GM18907 (cell line): ENCODE data around the gene IL6.

Experiments used
- ATAC-seq: cut with Tn5 transposase; IDR thresholded peaks from one replicate; pipeline ENCODE4 v1.9.1; 2021; ENCODE audit warnings: mild to moderate bottlenecking, moderate library complexity; ENCODE audit not compliant: unreplicated experiment

The IL6 gene

DNA sequence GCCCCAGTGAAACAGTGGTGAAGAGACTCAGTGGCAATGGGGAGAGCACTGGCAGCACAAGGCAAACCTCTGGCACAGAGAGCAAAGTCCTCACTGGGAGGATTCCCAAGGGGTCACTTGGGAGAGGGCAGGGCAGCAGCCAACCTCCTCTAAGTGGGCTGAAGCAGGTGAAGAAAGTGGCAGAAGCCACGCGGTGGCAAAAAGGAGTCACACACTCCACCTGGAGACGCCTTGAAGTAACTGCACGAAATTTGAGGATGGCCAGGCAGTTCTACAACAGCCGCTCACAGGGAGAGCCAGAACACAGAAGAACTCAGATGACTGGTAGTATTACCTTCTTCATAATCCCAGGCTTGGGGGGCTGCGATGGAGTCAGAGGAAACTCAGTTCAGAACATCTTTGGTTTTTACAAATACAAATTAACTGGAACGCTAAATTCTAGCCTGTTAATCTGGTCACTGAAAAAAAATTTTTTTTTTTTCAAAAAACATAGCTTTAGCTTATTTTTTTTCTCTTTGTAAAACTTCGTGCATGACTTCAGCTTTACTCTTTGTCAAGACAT, 574 bp upstream of the IL6 start:
- peak; percentile 73 for ATAC-seq

DNA sequence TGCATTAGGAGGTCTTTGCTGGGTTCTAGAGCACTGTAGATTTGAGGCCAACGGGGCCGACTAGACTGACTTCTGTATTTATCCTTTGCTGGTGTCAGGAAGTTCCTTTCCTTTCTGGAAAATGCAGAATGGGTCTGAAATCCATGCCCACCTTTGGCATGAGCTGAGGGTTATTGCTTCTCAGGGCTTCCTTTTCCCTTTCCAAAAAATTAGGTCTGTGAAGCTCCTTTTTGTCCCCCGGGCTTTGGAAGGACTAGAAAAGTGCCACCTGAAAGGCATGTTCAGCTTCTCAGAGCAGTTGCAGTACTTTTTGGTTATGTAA, 675 bp downstream of the IL6 start:
- ATAC-seq = no peak

- ATAC-seq = no peak
Measured at GRCh38 chr7:22728401-22729029, 1.5 kb downstream of the IL6 start.

- no peak for ATAC-seq
Measured at GRCh38 chr7:22729180-22729825, 2.3 kb downstream of the IL6 start.

DNA sequence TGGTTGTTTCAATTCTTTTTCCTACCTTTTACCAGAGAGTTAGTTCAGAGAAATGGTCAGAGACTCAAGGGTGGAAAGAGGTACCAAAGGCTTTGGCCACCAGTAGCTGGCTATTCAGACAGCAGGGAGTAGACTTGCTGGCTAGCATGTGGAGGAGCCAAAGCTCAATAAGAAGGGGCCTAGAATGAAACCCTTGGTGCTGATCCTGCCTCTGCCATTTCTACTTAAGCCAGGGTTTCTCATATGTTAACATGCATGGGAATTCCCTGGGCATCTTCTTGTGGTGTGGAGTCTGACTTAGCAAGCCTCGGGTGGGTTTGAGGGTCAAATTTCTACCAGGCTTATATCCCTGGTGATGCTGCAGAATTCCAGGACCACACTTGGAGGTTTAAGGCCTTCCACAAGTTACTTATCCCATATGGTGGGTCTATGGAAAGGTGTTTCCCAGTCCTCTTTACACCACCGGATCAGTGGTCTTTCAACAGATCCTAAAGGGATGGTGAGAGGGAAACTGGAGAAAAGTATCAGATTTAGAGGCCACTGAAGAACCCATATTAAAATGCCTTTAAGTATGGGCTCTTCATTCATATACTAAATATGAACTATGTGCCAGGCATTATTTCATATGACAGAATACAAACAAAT, 3.2 kb downstream of the IL6 start:
- ATAC-seq = no peak

GRCh38 chr7:22730921-22731654, 4.1 kb downstream of the IL6 start:
- ATAC-seq = no peak

- no peak for ATAC-seq
Measured at GRCh38 chr7:22731766-22732165, 4.8 kb downstream of the IL6 start.

DNA sequence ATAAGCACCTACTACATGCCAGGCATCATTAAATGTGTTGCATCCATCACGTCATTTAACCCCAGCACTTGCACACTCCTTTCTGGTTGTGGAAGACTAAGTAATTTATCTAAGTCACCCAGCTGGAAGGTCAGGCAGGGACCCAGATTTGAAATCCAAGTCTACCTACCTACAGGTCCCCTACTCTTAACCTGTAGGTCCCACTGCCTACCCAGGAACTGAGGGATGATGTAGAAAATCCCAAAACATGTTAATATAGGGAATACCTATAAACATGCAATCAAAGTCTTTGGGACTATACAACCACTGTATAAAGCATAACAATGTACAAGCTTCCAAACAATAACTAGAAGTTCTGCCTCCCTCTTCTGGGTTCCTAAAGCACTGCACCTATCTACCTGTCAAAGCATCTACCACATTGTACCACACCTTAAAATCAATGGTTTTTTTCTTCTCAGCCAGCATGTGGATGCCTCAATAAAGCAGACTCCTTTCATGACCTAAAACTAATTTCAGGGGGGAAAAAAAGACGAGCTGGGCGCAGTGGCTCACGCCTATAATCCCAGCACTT, 5.6 kb downstream of the IL6 start:
- ATAC-seq = no peak

DNA sequence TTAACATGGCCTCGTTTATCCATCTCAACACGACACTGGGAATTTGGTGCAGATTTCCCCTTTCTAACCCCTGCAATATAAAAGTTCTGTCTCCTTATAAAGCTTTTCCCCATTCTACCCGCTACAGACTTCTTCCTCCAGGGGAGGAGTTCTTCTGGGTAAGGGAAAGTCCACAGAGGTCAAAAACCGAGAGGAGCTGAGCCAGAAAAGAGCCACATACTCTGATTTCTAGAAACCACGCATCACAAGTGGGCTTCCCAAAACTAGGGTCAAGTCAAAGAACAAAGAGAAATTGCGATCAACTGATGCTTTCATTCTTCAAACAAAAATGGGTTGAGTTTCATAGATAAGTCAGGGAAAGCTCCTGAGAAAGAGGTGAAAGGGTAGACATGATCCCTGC, 6.8 kb downstream of the IL6 start:
- ATAC-seq = no peak

GRCh38 chr7:22743014-22743413, 16.0 kb downstream of the IL6 start:
- ATAC-seq = no peak

DNA sequence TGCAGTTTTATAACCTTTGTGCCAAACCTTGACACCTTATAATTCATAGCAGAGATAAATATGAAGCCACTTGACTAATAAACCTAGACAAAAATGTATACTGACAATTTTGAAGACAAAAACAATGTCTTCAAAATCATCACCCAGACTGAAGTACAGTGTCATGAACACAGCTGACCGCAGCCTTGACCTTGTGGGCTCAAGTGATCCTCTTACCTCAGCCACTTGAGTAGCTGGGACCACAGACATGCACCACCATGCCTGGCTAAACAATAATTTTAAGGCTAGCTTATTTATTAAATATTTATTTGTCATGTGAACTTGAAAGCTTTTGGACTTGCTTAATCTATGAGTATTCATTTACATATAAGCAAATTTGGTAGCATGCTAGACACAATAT, 24.3 kb downstream of the IL6 start:
- ATAC-seq = no peak

DNA sequence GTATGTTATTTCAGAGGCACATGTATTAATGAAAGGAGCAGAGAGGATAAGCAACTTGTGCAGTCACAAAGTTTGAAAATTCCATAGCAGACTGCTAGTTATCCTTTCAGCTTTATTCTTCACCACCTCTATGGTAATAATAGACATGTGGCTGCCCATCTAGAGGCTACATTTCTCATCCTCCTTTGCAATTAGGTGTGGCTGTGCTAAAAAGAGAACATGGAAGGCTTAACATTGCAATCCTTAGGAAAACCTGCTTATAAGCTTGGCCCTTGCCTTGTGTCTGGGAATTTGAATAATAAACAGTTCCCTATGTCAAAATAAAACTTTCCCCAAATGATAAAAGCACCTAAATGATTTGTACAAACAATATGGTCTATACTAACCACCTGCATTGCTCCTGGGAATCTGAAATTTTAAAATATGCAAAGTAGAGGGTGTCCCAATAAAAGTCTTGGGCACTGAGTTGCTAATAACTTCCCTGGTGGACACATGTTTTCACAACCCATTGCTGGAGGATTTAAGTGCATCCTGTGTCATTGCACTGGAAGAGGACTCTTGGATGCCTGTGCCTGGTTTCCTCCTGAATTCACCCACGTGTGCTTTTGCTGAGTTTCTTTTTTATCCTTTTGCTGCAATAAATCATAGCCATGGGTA, 30.5 kb downstream of the IL6 start:
- ATAC-seq = no peak

- ATAC-seq = no peak
Measured at GRCh38 chr7:22758576-22758975, 31.6 kb downstream of the IL6 start.

DNA sequence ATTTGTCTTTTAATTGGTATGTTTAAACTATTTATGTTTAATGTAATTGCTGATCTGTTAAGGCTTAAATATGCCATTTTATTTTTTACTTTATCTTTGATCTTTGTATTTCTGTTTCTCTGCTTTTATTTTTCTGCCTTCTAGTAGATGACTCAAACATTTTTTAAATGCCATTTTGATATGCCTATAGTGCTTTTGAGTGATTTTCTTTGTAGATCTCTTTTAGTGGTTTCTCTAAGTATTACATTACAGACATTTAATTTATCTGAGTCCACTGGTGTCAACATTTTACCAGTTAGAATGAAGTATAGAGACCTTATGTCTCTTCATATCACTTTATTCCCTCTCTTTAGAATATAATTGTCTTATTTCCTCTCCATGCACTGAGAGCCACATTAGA, 32.7 kb downstream of the IL6 start:
- ATAC-seq = no peak

DNA sequence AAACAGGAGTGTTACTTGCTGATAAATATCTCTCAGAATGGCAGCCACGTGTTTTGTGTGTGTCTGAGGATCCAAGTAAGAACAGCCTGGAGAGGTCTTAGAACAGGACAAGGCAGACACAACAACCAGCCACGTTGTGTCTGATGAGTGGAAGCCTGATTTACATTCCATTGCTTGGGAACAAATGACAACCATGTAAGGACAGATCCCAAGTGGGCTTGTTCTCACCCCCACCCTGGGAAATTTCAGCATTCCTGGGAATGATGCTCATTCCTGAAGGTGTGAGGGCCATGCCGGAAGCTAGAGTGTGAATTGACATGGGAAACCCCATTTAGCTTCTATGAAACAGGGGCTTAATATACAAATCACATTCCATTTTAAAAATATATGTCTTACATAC, 35.9 kb downstream of the IL6 start:
- ATAC-seq = no peak

DNA sequence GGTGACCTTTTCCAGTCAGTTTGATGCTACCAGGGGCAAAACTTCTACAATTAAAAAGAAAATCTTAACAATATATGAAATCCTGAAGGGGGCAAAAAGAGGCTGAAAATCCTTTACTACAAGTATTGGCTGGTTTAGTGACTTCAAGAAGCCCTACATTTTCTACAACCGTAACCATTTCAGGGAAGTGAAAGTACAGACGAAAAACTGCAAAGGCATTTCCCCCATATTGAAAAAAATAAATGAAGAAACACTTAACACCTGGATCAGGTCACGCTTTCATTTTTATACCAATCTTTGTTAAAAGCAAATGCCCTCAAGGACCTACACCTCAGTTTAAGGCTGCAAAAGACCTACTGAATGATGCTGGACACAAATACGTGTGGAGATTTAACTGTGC, 38.6 kb downstream of the IL6 start:
- peak; percentile 71 for ATAC-seq

GRCh38 chr7:22771194-22771871, 44.3 kb downstream of the IL6 start:
- ATAC-seq = no peak

- no peak for ATAC-seq
Measured at GRCh38 chr7:22771872-22772228, 44.9 kb downstream of the IL6 start.

DNA sequence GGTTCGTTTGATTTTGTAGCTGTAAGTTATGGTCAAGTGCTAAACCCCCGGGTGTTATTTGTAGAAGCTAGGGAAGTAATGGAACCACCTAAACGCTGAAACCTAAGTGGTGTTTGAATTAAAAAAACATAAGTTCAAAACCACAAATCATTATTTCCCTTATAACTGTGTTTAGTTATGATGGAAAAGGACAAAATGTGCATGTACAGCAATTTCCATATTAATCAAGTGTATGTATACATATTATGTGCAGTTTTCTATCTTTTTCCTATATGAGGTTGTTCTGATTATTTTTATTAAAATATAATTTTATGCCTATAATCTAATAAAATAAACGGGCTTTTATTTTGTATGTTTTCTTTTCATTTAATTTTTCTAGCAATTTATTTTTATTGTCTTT, 45.9 kb downstream of the IL6 start:
- ATAC-seq = no peak

GRCh38 chr7:22776964-22777363, 50.0 kb downstream of the IL6 start:
- no peak for ATAC-seq
